ENCODE measurements around the gene RHOC. TPM values are rescaled to one million over a fixed set of nuclear protein-coding genes. Genes with fewer than 3 reads are reported as not detected.

Gene RHOC
- total RNA-seq, 1 experiment from 2014 or later: 68.9 TPM

DNA sequence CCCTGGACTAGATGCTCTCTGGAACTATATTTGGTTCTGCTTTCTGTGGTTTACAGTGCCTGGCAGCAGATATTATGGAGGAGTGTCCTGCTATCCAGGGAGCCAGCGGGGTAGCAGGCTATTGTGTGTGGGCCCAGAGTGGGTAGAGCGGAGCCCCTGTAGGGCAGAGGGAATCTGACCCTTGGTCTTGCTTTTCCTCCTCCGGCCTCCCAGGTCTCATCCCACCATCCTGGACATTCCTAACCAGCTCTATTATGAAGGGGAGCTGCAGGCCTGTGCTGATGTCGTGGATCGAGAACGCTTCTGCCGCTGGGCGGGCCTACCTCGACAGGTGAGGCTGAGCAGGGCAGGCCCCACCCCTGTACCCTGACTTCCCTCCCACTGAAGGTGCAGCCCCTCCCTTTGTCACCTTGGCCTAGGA is 9.1 kb downstream of the RHOC start:
- ChIA-PET CTCF (interaction anchor here (0.6 to 2.7 kb wide), 5 partner anchors 9 to 307 kb away, joined by 3 to 16 read pairs (median 4); partner anchors contain the start of gene MOV10), POLR2A (interaction anchor here (1.0 kb wide), 1 partner anchor 302 kb away, joined by 3 read pairs; the partner anchor contains the start of gene CTTNBP2NL)
- Mint-ChIP-seq H3K4me1 (peaks cover 52% of the 10 kb centered on the region), H3K36me3 (peaks cover 59% of the 10 kb centered on the region), H3K9me3 (no peaks in the 10 kb centered on the region), H3K27me3 (ENCODE audit: low read depth) (peaks cover 22% of the 10 kb centered on the region), H3K27ac (no peak overlapping the region), H3K4me3 (no peak overlapping the region)
- ATAC-seq (peak; percentile 6), DNase-seq (ENCODE audit: low spot score) (no peak)
- TF ChIP-seq, protein P1, sequence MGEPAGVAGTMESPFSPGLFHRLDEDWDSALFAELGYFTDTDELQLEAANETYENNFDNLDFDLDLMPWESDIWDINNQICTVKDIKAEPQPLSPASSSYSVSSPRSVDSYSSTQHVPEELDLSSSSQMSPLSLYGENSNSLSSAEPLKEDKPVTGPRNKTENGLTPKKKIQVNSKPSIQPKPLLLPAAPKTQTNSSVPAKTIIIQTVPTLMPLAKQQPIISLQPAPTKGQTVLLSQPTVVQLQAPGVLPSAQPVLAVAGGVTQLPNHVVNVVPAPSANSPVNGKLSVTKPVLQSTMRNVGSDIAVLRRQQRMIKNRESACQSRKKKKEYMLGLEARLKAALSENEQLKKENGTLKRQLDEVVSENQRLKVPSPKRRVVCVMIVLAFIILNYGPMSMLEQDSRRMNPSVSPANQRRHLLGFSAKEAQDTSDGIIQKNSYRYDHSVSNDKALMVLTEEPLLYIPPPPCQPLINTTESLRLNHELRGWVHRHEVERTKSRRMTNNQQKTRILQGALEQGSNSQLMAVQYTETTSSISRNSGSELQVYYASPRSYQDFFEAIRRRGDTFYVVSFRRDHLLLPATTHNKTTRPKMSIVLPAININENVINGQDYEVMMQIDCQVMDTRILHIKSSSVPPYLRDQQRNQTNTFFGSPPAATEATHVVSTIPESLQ (CRISPR knock-in tag; IDR thresholded peaks at IDR 0.05): no peak
- TF ChIP-seq CDX4 (CRISPR knock-in tag; IDR thresholded peaks at IDR 0.05; ENCODE audit: borderline replicate concordance) (no peak), STAT6 (CRISPR knock-in tag; conservative IDR thresholded peaks at IDR 0.05; ENCODE audit: low read depth) (no peak), SP1 (CRISPR knock-in tag; conservative IDR thresholded peaks at IDR 0.05) (no peak), NFE2L1 (CRISPR knock-in tag; IDR thresholded peaks at IDR 0.05) (no peak), ATF1 (CRISPR knock-in tag; IDR thresholded peaks at IDR 0.05) (no peak), TP53 (CRISPR knock-in tag; IDR thresholded peaks at IDR 0.05) (no peak), SMAD4 (CRISPR knock-in tag; IDR thresholded peaks at IDR 0.05) (no peak)

DNA sequence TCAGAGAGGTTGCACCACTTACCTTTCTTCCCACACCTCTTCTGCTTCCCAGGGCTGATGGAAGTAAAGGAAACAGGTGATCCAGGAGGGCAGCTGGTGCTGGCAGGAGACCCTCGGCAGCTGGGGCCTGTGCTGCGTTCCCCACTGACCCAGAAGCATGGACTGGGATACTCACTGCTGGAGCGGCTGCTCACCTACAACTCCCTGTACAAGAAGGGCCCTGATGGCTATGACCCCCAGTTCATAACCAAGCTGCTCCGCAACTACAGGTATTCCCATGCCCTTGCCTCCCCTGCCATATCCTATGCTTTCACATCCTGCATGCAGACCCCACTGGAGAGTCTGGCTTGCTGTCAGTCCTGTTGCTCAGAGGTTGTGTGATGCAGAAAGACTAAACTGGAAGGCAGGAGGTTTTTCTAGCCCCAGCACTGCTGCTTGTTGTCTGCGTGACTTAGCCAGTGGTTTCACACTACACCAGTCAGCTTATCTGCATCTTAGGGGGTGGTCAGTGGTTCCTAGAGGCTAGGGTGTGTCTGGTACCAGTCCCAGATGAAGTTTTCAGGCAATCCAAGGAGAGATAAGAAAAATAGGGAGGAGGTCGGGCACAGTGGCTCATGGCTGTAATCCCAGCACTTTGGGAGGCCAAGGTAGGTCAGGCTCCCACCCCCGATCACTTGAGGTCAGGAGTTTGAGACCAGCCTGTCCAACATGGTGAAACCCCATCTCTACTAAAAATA is 10.2 kb downstream of the RHOC start:
- CTCF ChIA-PET: interaction anchor here (1.0 kb wide), 1 partner anchor 305 kb away, joined by 3 read pairs; no protein-coding TSS in a partner anchor
- no peaks in the 10 kb centered on the region for H3K9me3 Mint-ChIP-seq
- no peak overlapping the region for H3K4me3 Mint-ChIP-seq
- H3K4me1 Mint-ChIP-seq: peaks cover 41% of the 10 kb centered on the region
- ATAC-seq (no peak), DNase-seq (ENCODE audit: low spot score) (no peak)
- POLR2A ChIA-PET: no interaction called here
- H3K36me3 Mint-ChIP-seq: peaks cover 61% of the 10 kb centered on the region
- no peak for TF ChIP-seq ATF1 (CRISPR knock-in tag; IDR thresholded peaks at IDR 0.05)
- no peak for TF ChIP-seq ZNF423 (CRISPR knock-in tag; IDR thresholded peaks at IDR 0.05)
- TF ChIP-seq FOXK1 (CRISPR knock-in tag; IDR thresholded peaks at IDR 0.05): no peak
- no peak for TF ChIP-seq AFF4 (CRISPR knock-in tag; IDR thresholded peaks at IDR 0.05; ENCODE audit: borderline replicate concordance)
- no peak for TF ChIP-seq STAT6 (CRISPR knock-in tag; conservative IDR thresholded peaks at IDR 0.05; ENCODE audit: low read depth)
- peaks cover 16% of the 10 kb centered on the region for H3K27me3 Mint-ChIP-seq (ENCODE audit: low read depth)
- H3K27ac Mint-ChIP-seq: no peak overlapping the region
